HG03378 (cell line): Measurements from ENCODE around the gene PAQR7.

Experiments used
- ATAC-seq: cut with Tn5 transposase; IDR thresholded peaks from one replicate; pipeline ENCODE4 v1.9.1; 2021; ENCODE audit warnings: mild to moderate bottlenecking, moderate library complexity; ENCODE audit not compliant: unreplicated experiment

PAQR7 gene

GRCh38 chr1:25819491-25820246, 55.8 kb downstream of the PAQR7 start, which contains the start of gene MTFR1L:
MTFR1L (plus strand) TSS chr1:25819954; CDS start chr1:25823105, 3,151 bp downstream.
- peak; percentile 58 for ATAC-seq

DNA sequence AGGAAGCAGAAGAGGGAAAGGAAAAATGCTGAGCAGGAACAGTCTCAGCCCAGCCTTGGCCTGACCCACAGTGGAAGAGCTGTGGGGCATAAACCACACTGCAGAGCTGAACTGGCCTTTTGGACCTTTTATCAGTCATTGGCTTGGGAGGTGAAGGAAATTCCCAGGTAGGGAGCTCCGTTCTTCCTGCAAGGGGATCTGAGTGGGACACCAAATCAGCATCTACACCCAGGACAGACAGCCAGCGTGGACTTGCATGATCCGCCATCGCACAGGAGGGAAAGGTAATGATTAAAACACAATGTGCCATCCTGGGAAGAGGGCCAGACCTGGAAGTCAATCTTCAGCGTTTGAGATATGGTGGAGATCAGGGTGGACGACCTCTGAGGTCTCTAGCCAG, 56.9 kb downstream of the PAQR7 start:
- no peak for ATAC-seq

DNA sequence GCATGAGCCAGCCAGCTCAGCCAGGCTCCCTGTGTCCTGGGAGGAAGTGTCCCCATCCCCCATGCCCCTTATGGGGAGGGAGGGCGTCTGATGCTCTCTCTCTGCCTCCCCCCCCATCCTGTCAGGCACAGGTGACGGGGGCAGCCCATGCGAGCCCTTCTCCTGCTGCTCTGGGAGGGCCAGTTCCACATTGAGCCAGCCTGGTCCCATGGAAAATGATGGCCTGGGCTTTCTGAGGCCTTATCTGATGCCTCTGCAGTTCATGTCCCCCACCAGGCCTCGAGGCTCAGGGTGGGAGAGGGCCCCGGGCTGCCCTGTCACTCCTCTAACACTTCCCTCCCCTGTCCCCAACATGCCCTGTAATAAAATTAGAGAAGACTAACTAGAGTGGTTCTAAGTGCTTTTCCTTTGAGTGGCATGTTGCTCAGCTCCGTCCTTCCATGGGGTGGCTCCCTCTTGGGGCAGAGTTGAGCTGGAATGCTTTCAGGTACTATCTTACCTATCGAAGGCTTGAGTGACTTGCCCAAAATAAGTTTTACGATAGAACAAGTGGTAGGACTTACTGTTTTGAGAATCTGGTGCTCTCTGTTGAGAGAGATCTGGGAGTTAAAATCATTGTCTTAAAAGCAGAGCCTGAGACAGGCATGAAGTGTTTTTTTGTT, 57.5 kb downstream of the PAQR7 start:
- ATAC-seq: no peak

DNA sequence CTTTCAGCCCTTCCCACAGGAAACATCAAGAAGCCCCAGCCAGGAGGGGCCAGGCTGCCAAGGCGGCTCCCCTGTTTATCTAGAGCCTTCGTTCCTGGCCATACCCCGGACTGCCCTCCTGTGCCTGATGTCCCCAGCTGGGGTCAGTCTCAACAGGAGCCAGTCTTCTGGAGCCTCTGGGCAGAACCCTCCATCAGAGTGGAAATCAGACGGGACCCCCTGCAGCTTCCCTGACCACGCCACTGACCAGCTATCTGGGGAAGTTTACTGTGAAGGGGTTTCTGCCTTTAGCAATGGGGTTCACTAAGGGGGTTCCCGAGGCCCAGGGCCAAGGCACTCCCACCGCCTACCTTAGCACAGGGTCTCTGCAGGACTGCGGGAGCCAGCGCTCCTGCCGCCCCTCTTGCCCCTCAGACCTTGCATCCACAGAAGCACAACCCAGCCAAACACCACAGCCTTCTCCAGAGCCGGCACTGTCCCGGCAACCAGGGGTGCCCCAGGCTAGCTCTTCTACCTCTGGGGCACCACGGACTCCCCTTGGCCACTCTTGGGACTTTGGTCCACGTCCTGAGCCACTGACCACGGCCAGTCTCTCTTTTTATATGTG, 59.3 kb downstream of the PAQR7 start:
- no peak for ATAC-seq

DNA sequence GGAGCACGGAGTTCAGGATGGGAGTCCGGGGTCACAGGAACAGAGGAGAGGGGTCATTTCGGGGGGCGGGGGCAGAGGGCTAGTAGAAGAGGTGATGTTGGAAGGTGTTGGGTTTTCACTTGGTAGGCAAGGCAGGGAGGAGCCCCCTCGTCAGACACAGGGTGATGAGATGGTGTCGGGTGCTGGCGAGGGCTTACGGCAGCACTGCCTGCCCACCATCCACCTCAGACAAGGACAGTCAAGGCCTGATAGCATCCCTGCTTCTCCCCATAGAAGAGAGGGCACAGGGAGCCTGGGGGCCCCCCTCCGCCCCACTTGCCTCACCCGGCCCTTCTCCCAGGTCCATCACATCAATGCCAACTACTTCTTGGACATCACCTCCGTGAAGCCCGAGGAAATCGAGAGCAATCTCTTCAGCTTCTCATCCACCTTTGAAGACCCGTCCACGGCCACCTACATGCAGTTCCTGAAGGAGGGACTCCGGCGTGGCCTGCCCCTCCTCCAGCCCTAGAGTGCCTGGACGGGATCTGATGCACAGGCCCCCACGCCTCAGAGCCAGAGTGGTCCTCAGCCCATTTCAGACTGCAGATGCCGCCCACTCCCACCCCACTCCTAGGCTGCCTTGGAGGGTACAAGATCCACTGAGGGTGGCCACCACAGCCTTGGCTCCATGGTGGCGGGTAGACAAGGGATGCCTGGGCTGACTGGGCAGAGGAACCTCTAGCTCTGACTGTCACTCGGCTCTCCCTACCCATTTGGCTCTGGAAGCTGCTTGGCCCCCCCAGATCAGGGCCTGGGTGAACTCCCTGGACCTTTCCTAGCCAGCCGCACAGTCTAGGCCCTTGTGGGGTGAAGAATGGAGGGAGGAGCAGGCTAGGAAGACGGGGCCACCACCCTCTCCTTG, 60.0 kb downstream of the PAQR7 start:
- no peak for ATAC-seq

GRCh38 chr1:25814549-25815087, 60.9 kb downstream of the PAQR7 start:
- no peak for ATAC-seq

DNA sequence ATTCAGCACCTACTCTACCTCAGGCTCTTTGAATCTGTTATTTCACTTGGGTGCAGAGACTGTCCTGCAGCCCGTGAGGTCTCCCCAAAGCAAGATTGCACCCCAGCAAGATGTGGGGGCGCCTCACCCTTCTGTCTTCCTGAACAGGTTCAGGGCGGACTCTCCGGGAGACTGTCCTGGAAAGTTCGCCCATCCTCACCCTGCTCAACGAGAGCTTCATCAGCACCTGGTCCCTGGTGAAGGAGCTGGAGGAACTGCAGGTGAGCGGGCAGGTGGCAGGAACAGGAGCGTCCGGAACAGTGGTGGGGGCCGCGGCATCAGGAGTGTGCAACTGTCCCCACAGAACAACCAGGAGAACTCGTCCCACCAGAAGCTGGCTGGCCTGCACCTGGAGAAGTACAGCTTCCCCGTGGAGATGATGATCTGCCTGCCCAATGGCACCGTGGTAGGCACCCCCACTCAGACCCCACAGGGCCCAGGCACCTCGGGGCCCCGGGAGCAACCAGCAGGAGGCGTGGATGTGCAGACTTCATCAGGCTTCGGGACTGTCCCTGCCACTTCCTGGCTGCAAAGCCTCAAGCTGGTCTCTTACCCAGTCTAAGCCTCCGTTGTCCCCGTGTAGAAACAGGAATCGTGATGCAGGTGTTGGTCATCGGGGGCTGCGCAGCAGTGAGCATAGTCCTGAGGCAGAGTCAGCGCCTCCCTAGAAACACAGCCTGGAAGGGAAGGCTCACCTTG, 61.6 kb downstream of the PAQR7 start:
- ATAC-seq: no peak

DNA sequence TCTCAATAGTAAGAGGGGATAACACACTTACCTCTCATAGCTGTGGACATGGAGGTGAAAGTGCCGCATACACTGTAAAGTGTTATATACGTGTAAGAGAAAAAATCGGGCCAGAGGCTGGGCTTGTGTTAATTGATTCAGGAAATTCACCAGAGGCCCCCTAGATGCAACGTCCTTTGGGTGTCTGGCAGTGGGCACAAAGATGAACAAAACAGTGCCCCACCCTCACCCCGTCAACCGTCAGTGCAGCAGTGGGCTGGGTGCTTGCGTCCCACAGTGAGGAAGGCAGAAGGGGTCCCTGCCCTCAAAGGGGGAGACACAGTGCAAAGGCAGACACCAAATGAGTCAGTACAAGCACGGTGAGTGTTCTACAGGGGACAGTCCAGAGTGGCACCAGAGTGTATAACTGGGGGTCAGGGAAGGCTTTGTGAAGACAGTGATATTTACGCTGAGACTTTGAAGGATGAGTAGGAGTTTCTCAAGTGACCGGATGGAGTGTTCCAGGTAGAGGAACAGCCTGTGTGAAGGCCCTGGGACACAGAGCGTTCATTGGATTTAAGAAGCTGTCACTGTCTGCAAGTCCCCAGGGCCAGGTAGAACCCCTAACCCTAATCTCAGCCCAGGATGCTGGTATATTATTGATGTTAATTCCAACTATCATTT, 62.3 kb downstream of the PAQR7 start:
- ATAC-seq: no peak
